Muscle layer of colon (tissue), 2 donors: ENCODE data around the gene AOC3.
"Not testable (repeated sequence)": the region's sequence is repeated elsewhere in the genome, so short reads cannot be mapped to it uniquely, and the experiment has no call there.

Experiments used
- H3K27ac ChIP-seq: one replicate; pipeline ENCODE4 v1.7.0; 2013; ENCODE audit warnings: low read depth, mild to moderate bottlenecking, low read length, moderate library complexity
- H3K27me3 ChIP-seq, 2 donors: one replicate each; pipeline ENCODE4 v1.7.0; 2013; ENCODE audit warnings: low read length in 2 of 2, mild to moderate bottlenecking in 2 of 2; ENCODE audit not compliant: insufficient read depth in 2 of 2, control insufficient read depth in 1 of 2
- H3K36me3 ChIP-seq: one replicate; pipeline ENCODE4 v1.7.0; 2013; ENCODE audit warnings: mild to moderate bottlenecking, low read length; ENCODE audit not compliant: insufficient read depth
- H3K4me1 ChIP-seq: one replicate; pipeline ENCODE4 v1.7.0; 2013; ENCODE audit warnings: mild to moderate bottlenecking, low read length; ENCODE audit not compliant: insufficient read depth
- H3K4me3 ChIP-seq, 2 donors: one replicate each; pipeline ENCODE4 v1.7.0; 2013; ENCODE audit warnings: low read length in 2 of 2, low read depth in 1 of 2, mild to moderate bottlenecking in 1 of 2, moderate library complexity in 1 of 2
- H3K9ac ChIP-seq: one replicate; pipeline ENCODE4 v1.7.0; 2013; ENCODE audit warnings: low read length
- H3K9me3 ChIP-seq: one replicate; pipeline ENCODE4 v1.7.0; 2013; ENCODE audit warnings: mild to moderate bottlenecking, low read length
- donor health status: abdominal sarcoma.
- donor health status: Adenocarcinoma of cecum.

Gene AOC3

DNA sequence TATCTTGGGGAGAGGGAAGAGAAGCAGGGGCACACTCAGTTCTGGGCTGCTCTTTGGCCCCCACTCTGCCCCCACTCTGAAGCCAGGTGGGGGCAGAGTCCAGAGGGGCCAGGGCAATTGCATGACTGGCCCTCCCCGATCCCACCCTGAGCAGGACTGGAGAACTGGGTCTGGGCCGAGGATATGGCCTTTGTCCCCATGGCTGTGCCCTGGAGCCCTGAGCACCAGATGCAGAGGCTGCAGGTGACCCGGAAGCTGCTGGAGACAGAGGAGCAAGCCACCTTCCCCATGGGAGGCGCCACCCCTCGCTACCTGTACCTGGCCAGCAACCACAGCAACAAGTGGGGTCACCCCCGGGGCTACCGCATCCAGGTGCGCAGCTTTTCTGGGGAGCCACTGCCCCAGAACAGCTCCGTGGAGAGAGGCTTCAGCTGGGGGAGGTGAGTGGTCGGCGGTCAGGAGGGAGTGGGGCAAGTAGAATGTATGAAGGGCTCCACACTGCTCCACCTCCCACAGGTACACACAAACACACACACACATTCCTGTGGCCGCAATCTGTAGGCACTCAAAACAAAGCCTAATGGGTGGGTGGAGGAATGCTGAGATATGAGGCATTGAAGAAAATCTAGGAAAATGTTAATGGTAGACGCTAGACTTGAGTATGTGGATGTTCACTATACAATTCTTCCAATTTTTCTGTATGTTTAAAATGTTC, 21.4 kb downstream of the AOC3 start:
- no peaks in the 10 kb centered on the region for H3K4me1 ChIP-seq
- no peak overlapping the region for H3K27ac ChIP-seq
- H3K9ac ChIP-seq, result no peak overlapping the region
- H3K27me3 ChIP-seq, result no peaks in the 10 kb centered on the region
- peaks cover 22% of the 10 kb centered on the region for H3K36me3 ChIP-seq
- H3K4me3 ChIP-seq, result no peak overlapping the region
- H3K9me3 ChIP-seq, result no peaks in the 10 kb centered on the region

DNA sequence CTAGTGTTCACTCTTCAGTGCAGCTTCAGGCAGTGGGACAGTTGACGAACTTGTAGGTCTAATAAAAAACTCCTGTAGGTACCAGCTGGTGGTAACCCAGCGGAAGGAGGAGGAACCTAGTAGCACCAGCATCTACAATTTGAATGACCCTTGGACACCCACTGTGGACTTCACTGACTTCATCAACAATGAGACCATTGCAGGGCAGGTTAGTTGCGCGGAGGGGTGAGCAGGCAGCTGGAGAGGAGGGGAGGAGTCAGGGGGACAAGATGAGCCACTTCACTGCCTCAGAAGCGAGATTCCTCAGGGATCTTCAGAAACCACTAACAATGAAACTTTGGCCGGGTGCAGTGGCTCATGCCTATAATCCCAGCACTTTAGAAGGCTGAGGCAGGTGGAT, 22.3 kb downstream of the AOC3 start:
- Histone ChIP-seq H3K36me3 (peaks cover 21% of the 10 kb centered on the region), H3K27me3 (no peaks in the 10 kb centered on the region), H3K4me3 (no peak overlapping the region), H3K9ac (no peak overlapping the region), H3K9me3 (no peaks in the 10 kb centered on the region), H3K4me1 (no peaks in the 10 kb centered on the region), H3K27ac (no peak overlapping the region)

DNA sequence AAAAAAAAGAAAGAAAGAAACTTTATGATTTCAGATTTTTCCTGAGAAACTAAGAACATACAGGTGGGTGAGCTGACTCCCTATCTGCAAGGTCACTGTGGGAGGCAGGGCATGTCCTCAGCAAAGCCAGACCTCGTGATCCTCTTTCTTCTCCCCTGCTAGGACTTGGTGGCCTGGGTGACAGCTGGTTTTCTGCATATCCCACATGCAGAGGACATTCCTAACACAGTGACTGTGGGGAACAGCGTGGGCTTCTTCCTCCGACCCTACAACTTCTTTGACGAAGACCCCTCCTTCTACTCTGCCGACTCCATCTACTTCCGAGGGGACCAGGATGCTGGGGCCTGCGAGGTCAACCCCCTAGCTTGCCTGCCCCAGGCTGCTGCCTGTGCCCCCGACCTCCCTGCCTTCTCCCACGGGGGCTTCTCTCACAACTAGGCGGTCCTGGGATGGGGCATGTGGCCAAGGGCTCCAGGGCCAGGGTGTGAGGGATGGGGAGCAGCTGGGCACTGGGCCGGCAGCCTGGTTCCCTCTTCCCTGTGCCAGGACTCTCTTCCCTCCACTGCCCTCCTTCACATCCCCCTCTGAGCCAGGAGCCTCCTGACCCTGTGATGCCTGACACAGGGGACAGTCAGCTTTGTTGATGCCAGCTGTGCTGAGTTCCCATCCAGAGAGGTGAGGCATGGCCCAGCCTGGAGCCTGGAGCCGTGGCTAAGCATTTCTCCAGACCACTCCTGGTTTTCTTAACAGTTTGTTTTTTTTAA, 23.1 kb downstream of the AOC3 start:
- H3K9ac ChIP-seq, H3K4me1 ChIP-seq, H3K27ac ChIP-seq, H3K4me3 ChIP-seq, H3K9me3 ChIP-seq, H3K27me3 ChIP-seq: not testable (repeated sequence)
- peaks cover 16% of the 10 kb centered on the region for H3K36me3 ChIP-seq

DNA sequence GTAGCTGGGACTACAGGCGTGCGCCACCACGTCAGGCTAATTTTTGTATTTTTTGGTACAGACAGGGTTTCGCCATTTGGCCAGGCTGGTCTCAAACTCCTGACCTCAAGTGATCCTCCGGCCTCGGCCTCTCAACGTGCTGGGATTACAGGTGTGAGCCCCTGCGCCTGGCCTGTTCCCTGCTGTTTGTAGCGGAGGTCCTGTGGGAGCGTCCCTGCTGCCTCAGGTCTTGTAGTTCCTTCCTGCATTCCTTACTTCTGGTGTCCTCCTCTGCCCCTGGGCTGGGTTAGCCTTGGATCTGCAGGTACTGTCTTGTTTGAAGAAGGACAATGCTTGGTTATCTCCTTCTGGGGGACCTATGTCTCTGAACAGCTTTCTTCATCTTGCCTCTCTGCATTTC, 26.0 kb downstream of the AOC3 start:
- H3K4me1 ChIP-seq, result no peaks in the 10 kb centered on the region
- H3K36me3 ChIP-seq, result peaks cover 13% of the 10 kb centered on the region
- H3K9ac ChIP-seq, result no peak overlapping the region

DNA sequence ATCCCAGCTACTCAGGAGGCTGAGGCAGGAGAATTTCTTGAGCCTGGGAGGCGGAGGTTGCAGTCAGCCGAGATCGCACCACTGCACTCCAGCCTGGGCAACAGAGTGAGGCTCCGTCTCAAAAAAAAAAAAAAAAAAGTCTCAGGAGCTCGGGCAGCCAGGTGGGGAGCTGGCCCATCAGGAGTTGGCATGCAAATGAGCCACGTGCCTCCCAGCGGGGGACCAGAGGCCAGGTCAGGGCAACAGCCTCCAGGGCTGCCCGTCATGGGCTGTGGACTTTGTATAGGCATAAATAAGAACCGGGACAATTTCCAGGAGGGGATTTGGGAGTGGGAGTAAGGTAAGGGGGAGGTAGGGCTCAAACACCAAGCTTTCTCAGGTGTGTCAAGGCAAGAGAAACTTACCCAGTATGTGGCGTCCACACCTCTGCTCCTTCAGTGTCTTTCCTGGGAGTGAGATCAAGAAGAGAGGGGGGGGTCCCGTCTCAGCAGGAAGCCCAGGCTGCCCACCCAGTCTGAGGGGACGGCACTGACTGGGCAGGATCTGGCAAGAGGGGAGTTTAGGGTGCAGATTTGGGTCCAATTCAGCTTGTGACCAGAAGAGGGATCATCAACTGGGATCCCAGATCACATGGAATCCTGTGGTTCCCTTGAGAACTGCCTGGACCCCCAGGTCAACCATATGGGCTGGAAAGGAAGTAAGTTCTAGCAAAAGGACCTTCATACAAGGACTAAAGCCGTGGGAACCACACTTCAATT, 27.3 kb downstream of the AOC3 start:
- no peak overlapping the region for H3K27ac ChIP-seq
- H3K27me3 ChIP-seq, result no peaks in the 10 kb centered on the region
- no peak overlapping the region for H3K9ac ChIP-seq
- H3K4me3 ChIP-seq, result no peak overlapping the region
- H3K36me3 ChIP-seq, result peaks cover 10% of the 10 kb centered on the region
- H3K4me1 ChIP-seq, result no peaks in the 10 kb centered on the region
- H3K9me3 ChIP-seq, result no peaks in the 10 kb centered on the region

More for the DNA sequence above, 26.0 kb downstream of the AOC3 start:
- H3K9me3 ChIP-seq, result no peaks in the 10 kb centered on the region
- no peak overlapping the region for H3K4me3 ChIP-seq
- H3K27me3 ChIP-seq, result no peaks in the 10 kb centered on the region
- H3K27ac ChIP-seq, result no peak overlapping the region

DNA sequence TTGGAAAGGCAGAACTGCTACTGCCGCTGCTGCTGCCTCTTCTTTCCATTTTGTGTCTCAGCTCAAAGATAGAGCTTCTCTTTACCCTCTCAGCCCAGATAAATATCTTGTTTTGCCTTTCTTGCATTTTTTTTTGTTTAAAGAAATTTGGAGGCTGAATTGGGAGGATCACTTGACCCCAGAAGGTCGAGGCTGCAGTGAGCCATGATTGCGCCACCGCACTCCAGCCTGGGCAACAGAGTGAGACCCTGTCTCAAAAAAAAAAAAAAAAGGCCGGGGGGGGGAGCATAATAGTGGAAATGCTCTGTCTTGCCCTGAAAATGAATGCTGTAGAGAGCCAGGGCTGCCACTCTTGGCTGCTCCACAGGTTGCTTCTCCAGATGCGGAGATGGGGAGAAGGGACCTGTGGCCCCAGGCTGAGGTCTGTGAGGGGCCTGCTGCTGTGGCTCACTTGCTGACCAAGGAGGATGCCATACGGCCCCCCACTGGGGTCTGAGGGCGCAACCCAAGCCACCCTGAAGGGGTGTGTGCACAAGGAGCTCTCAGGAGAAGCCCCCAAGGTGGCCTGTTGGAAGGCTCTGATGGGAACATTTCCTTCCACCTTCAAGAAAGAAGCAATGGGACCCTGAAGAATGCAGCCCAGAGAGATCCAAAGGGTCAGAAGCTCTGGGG, 28.1 kb downstream of the AOC3 start:
- H3K36me3 ChIP-seq, result peaks cover 10% of the 10 kb centered on the region
- H3K27me3 ChIP-seq, result no peaks in the 10 kb centered on the region
- H3K4me3 ChIP-seq, result no peak overlapping the region
- no peaks in the 10 kb centered on the region for H3K9me3 ChIP-seq
- H3K27ac ChIP-seq, result no peak overlapping the region
- no peaks in the 10 kb centered on the region for H3K4me1 ChIP-seq
- H3K9ac ChIP-seq, result no peak overlapping the region

GRCh38 chr17:42879596-42879985, 28.6 kb downstream of the AOC3 start:
- H3K4me3 ChIP-seq, result no peak overlapping the region
- H3K27me3 ChIP-seq, result no peaks in the 10 kb centered on the region
- H3K27ac ChIP-seq, result no peak overlapping the region
- H3K4me1 ChIP-seq, result no peaks in the 10 kb centered on the region
- H3K9me3 ChIP-seq, result no peaks in the 10 kb centered on the region
- no peak overlapping the region for H3K9ac ChIP-seq
- peaks cover 10% of the 10 kb centered on the region for H3K36me3 ChIP-seq

GRCh38 chr17:42880776-42881310, 29.8 kb downstream of the AOC3 start:
- Histone ChIP-seq H3K4me3 (no peak overlapping the region), H3K27me3 (no peaks in the 10 kb centered on the region), H3K4me1 (no peaks in the 10 kb centered on the region), H3K9me3 (no peaks in the 10 kb centered on the region), H3K27ac (no peak overlapping the region), H3K9ac (no peak overlapping the region), H3K36me3 (peaks cover 10% of the 10 kb centered on the region)

DNA sequence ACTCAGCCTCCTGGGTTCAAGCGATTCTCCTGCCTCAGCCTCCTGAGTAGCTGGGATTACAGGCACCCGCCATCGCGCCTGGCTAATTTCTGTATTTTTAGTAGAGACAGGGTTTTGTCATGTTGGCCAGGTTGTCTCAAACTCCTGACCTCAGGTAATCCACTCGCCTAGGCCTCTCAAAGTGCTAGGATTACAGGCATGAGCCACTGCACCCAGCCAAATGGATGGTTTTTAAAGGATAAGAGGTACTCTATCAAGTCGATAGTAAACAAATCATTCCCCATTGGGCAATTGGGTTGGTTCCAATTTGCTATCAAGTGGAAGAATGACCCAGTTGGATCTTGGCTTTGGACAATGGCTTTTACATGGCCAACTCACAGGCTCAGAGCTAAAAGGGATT, 30.7 kb downstream of the AOC3 start:
- H3K4me1 ChIP-seq, H3K36me3 ChIP-seq, H3K27ac ChIP-seq, H3K9ac ChIP-seq, H3K9me3 ChIP-seq, H3K4me3 ChIP-seq, H3K27me3 ChIP-seq: not testable (repeated sequence)

GRCh38 chr17:42882166-42882565, 31.2 kb downstream of the AOC3 start:
- H3K4me1 ChIP-seq, result no peaks in the 10 kb centered on the region
- H3K4me3 ChIP-seq, result no peak overlapping the region
- H3K27me3 ChIP-seq, result no peaks in the 10 kb centered on the region
- no peak overlapping the region for H3K9ac ChIP-seq
- H3K27ac ChIP-seq, result no peak overlapping the region
- H3K36me3 ChIP-seq, result peaks cover 1% of the 10 kb centered on the region
- H3K9me3 ChIP-seq, result no peaks in the 10 kb centered on the region
